GM12878 (cell line): ENCODE results near the gene MYOM1.

Source experiments
- BMI1 ChIP-seq: fragments of 450-650 bp; IDR thresholded peaks from 2 replicates; pipeline ENCODE4 v1.6.1; 2016; ENCODE audit warnings: mild to moderate bottlenecking, moderate library complexity, borderline replicate concordance
- CTCF ChIP-seq, 3 experiments: IDR thresholded peaks in 2 of 3; conservative IDR thresholded peaks in 1 of 3; 2 replicates each; pipeline ENCODE4 v1.5.1; 2011; ENCODE audit warnings: low read depth in 3 of 3, low read length in 3 of 3, mild to moderate bottlenecking in 3 of 3, control low read depth in 2 of 3, moderate library complexity in 2 of 3, inconsistent platforms in 1 of 3, mixed read lengths in 1 of 3; ENCODE audit not compliant: control insufficient read depth in 2 of 3, insufficient read depth in 1 of 3; ENCODE audit errors: extremely low read depth in 1 of 3
- GATAD2B ChIP-seq: fragments of 450-650 bp; conservative IDR thresholded peaks from 2 replicates; pipeline ENCODE4 v1.6.1; 2017; ENCODE audit warnings: low read depth, mild to moderate bottlenecking, moderate library complexity
- IRF3 ChIP-seq: fragments of 450-650 bp; IDR thresholded peaks from 2 replicates; pipeline ENCODE4 v1.6.1; 2014; ENCODE audit warnings: mild to moderate bottlenecking
- RCOR1 ChIP-seq: conservative IDR thresholded peaks from 2 replicates; pipeline ENCODE4 v1.6.1; 2012; ENCODE audit warnings: low read depth, low read length, improper control_type of control experiment
- SPI1 ChIP-seq: IDR thresholded peaks from 2 replicates; pipeline ENCODE4 v1.6.1; 2011; ENCODE audit warnings: low read depth, mild to moderate bottlenecking, low read length, moderate library complexity, borderline replicate concordance; ENCODE audit not compliant: insufficient read depth

GRCh38 chr18:3114026-3114425 lies 105.7 kb downstream of the MYOM1 start:
- no peak for TF ChIP-seq SPI1
- TF ChIP-seq IRF3: no peak
- no peak for TF ChIP-seq CTCF (IDR thresholded peaks at IDR 0.05 in 2 of 3, conservative IDR thresholded peaks at IDR 0.05 in 1 of 3; ENCODE audit: control insufficient read depth in 2 of 3, extremely low read depth in 1 of 3, insufficient read depth in 1 of 3, low read depth in 3 of 3, low read length in 3 of 3)
- TF ChIP-seq GATAD2B: no peak
- no peak for TF ChIP-seq RCOR1
- TF ChIP-seq BMI1: no peak
